AG09319 (cell line): ENCODE results near the gene PTN.

Experiments
- DNase-seq: peaks from one replicate; pipeline ENCODE4 v3.0.0-alpha.2; 2010; ENCODE audit warnings: low read depth; ENCODE audit errors: extremely low read depth
- TF ChIP-seq, protein P1 (sequence below): IDR thresholded peaks from 2 replicates; pipeline ENCODE4 v1.5.1; 2011; ENCODE audit warnings: low read depth, mild to moderate bottlenecking, inconsistent platforms, low read length, moderate library complexity

Gene PTN

DNA sequence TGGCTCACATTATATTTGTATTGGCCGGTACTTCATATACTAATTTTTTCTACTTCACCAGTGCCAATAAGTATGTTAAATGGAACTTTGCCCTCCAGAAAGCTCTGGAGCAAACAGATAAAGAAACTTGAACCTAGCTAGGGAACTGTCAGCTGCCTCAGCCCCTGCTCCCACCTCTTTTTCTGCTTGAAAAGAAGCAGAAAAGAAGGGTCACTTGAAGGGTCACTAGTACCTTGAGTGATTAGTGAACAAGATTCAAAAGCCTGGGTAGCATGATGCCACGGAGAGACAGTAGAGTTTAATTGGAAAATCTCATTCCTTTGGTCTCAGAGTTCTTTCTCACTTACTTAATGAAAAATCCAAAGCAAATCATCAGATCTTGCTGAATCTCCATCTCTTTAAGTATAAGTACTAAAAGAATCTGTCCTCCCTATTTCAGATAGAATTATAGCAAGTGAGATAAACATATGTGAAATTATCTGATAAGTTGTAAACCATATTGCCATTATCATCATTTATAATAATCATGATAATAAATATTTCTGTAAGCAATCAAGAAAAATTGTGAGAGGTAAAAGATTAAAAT lies 47.7 kb downstream of the PTN start:
- no peak for DNase-seq
- TF ChIP-seq, protein P1, sequence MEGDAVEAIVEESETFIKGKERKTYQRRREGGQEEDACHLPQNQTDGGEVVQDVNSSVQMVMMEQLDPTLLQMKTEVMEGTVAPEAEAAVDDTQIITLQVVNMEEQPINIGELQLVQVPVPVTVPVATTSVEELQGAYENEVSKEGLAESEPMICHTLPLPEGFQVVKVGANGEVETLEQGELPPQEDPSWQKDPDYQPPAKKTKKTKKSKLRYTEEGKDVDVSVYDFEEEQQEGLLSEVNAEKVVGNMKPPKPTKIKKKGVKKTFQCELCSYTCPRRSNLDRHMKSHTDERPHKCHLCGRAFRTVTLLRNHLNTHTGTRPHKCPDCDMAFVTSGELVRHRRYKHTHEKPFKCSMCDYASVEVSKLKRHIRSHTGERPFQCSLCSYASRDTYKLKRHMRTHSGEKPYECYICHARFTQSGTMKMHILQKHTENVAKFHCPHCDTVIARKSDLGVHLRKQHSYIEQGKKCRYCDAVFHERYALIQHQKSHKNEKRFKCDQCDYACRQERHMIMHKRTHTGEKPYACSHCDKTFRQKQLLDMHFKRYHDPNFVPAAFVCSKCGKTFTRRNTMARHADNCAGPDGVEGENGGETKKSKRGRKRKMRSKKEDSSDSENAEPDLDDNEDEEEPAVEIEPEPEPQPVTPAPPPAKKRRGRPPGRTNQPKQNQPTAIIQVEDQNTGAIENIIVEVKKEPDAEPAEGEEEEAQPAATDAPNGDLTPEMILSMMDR, result no peak

DNA sequence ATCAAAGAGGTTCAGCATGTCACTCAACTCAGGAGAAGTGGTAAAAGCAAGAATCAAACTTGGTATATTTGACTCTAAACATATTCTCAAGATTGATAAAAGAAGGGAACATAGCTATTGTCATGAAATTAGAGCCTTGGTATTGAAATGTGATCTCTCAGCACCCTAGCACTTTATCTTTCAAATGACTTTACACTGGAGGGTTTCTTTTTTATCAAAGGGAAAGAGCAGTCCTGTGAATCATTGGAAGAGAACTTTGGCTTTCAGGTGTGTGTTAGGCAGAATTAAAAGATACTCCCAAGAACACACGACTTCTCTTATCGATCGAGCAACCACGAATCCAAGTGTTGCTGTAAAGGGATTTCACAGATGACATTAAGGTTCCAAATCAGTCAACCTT lies 54.4 kb downstream of the PTN start:
- no peak for DNase-seq
- TF ChIP-seq, protein P1, result no peak

DNA sequence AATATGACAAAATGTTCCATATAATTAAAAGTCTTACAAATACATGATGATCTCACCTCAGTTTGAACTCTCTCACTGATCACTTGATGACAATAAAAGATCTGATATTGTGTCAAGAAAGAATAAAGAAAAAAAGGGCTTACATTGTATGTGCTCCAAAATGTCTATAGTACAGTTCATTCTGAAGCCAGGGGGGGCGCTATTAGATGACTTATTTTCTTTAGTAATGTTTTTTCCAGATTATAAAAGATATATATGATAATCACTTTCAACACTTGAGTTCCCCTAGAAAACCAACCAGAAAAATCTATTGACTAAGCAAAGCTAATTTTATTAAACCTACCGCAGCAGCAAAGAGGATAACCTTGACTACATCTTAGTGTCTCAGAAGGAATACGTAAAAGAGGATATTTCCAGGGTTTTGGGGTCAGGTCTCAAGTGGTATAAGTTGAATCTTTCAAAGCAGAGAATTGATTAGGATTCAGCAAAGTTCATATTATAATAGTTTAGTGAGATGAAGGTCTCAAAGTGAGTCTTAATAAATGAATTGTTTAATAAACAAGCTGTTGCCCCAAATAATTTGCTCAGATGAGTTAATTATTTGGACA lies 55.8 kb downstream of the PTN start:
- no peak for DNase-seq
- TF ChIP-seq, protein P1, result peak; percentile 18

DNA sequence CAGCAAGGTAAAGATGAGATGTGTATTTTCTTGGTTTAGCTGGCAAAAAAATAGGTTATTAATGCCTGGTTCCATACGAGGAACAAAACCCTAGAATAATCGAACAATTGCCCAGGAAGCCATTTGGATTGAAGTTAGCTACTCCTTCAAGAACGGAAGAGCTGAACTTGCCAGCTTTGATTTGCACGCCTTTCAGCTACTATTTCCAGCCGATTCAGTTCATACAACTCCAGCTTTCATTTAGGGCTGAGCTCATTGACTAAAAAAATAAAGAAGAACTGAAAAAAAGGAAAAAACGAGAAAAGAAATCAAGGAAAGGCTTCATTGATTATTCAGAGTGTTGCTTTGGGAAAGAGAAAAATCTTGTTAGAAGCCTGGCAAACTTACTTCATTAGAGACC lies 60.4 kb downstream of the PTN start:
- TF ChIP-seq, protein P1, result no peak
- no peak for DNase-seq

DNA sequence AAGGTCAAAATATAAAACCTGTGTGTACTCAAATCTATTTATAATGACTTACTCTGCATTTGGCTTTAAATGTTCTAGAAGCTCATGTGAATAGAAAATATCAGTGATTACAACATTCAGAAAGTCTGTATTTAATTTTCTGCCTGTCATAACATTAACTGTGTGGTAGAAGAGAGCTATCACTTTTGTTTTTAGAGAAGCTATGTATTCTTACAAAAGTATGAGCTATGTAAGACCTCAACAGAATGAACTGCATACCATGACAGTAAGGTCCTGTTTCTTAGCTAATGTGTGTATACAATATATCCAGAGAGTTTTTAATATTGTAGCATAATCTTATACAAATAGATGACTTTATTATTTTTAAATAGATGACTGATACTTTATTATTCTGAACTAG lies 61.5 kb downstream of the PTN start:
- DNase-seq, result peak; percentile 12
- TF ChIP-seq, protein P1, result no peak

DNA sequence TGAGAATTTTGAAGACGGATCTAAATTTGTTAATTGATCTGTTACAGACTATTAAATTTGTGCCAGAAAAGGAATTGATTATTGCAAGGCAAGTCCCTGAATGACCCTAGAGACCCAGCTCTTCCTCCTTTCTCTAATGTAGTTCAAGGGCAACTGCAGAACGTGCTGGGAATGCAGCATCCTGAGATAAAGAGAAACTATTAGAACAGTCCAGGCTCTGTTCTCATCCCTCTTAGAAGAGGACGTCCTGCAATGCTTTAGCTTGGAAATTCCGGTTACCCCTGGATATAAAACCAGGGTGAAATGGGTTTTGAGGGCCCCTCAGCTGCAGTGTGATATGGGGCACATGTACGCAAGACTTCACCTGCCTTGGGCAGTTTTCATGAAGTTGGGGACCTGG lies 67.3 kb downstream of the PTN start:
- DNase-seq, result no peak
- TF ChIP-seq, protein P1, result no peak

DNA sequence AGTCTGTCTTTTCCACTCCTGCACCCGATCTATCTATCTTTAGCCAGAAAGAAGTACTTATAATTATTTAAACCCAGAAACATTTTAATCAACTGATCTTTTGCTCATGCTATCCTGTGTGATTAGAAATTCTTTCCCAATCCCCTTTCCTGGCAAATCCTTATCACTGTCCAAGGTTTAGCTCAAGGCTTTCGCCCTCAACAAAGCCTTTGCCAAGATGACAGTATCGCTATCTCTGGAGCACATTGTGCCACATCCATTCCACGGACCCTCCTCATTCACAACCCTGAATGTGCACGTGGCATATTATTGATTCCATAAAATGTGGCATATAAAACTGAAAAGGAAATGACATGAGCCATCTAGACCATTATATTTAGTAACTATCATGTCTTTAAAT lies 71.3 kb downstream of the PTN start:
- TF ChIP-seq, protein P1, result no peak
- no peak for DNase-seq
